Retinal pigment epithelial cell (primary cell): Measurements from ENCODE around the gene NUDT1.
A peak's percentile ranks its signal among the peaks of the same experiment; 100 is the strongest.

Source experiments
- DNase-seq: peaks from one replicate; pipeline ENCODE4 v3.0.0-alpha.2; 2010; ENCODE audit warnings: low read depth
- H3K4me3 ChIP-seq: 2 replicates; pipeline ENCODE4 v1.5.1; 2011; ENCODE audit warnings: mild to moderate bottlenecking, low read length, control low read depth, moderate library complexity
- CTCF ChIP-seq: conservative IDR thresholded peaks from 2 replicates; pipeline ENCODE4 v1.5.1; 2011; ENCODE audit warnings: low read depth, low read length, control low read depth, inconsistent platforms

The NUDT1 gene

DNA sequence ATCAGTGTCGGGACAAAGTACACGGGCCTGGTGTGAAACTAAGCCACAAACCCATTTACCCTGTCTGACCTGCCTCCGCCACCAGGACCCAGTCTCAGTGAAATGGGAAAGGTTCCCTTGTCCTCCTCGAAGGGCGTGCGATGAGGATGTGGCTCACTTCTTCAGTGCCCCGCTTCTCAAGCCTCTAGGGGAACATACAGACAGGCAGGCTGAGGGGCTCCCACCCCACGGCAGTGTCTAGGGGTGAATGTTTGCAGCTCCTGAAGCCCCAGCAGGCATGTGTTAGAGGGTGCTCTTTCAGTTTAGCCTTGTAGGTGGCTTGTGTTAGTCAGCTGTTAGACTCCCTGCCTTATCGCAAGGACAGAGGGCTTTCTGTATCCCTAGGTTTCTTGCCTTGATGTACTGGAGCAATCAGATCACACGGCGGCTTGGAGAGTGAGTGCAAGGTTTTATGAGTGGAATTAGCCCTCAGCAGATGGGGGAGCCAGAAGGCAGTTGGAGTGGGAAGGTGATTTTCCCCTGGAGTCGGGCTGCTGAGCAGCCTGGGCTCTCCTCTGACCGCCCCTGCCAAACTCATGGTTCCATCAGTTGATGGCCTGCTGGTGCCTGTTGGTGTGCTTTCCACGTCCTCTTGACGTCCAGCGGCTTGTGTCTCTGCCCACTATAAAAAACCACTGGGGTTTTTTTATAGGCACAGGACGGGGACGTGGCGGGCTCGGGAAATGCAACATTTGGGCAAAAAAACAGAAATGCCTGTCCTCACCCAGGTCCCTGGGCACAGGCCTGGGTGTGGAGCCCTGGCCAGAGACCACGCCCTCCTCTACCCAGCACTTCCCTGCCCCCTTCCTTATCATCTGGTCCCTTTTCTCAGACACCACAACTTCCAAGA is 759 bp downstream of the NUDT1 start:
- no peak for DNase-seq
- peak; percentile 4 for TF ChIP-seq CTCF
- peak overlapping the region; percentile 86 for H3K4me3 ChIP-seq

- no peak for DNase-seq
- no peak overlapping the region for H3K4me3 ChIP-seq
- no peak for TF ChIP-seq CTCF
Observed at GRCh38 chr7:2243458-2243857, 1.4 kb downstream of the NUDT1 start.

- no peak for TF ChIP-seq CTCF
- H3K4me3 ChIP-seq = no peak overlapping the region
- no peak for DNase-seq
Observed at GRCh38 chr7:2244404-2244995, 2.5 kb downstream of the NUDT1 start.

DNA sequence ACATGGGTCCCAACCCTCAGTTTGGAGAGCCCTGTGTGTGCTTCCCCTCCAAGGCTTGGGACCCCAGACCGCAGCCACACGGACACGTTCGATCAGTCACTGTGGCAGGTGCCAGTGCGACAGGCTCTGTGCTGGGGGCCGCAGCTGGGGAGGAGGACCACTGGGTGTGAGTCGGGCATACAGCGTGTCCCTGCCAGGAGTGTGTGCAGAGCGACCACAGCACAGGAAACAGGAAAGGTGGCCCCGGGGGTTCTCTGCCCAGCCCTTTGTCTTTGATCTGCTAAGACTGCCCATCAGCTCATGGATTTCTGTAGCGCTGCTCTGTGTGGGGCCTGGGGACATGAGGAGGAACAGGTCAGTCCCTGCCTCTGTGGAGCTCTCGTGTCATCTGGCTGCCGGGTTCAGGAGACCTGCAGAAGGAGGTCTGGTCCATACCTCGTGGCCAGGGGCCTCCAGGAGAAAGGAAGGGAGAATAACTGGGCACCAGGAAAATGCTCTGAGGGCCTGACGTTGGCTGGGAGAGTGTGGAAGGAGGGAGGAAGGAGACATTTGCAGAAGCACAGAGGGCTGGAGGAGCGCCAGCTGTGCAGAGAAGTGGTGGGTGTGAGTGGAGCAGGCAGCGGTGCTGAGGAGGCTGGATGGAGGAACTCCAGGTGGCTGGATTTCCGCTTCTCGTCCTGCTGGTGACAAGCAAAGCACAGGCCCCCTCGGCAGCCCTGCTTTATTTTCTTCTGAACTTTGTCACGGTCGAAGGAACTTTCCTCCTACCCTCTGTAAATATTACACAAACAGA is 4.1 kb downstream of the NUDT1 start:
- no peak for TF ChIP-seq CTCF
- DNase-seq = no peak

GRCh38 chr7:2247141-2247995 is 5.3 kb downstream of the NUDT1 start:
- H3K4me3 ChIP-seq = no peak overlapping the region
- peak; percentile 89 for TF ChIP-seq CTCF
- no peak for DNase-seq

More for the DNA sequence above, 4.1 kb downstream of the NUDT1 start:
- no peak overlapping the region for H3K4me3 ChIP-seq

GRCh38 chr7:2248984-2249694 is 7.1 kb downstream of the NUDT1 start:
- H3K4me3 ChIP-seq = no peak overlapping the region
- DNase-seq = no peak
- no peak for TF ChIP-seq CTCF
